Mesothelial cell of epicardium (in vitro differentiated cells): Measurements from ENCODE around the gene FLOT2. TPM values are rescaled to one million over a fixed set of nuclear protein-coding genes. Genes with fewer than 3 reads are reported as not detected.
A peak's percentile ranks its signal among the peaks of the same experiment; 100 is the strongest.

Experiments used
- DNase-seq, 2 experiments: peaks; one replicate each; pipeline ENCODE4 v3.0.0; 2021; ENCODE audit warnings: low spot score in 2 of 2; ENCODE audit not compliant: unreplicated experiment in 2 of 2
- H3K27ac Mint-ChIP-seq: 2 replicates; pipeline ENCODE4 v1.8.0; 2021; ENCODE audit warnings: mixed read lengths
- H3K27me3 Mint-ChIP-seq: 2 replicates; pipeline ENCODE4 v1.8.0; 2021; ENCODE audit warnings: low read depth, mixed read lengths
- H3K36me3 Mint-ChIP-seq: 2 replicates; pipeline ENCODE4 v1.8.0; 2021; ENCODE audit warnings: mixed read lengths
- H3K4me1 Mint-ChIP-seq: 2 replicates; pipeline ENCODE4 v1.8.0; 2021; ENCODE audit warnings: mixed read lengths
- H3K4me3 Mint-ChIP-seq: 2 replicates; pipeline ENCODE4 v1.8.0; 2021; ENCODE audit warnings: mild to moderate bottlenecking, moderate library complexity, mixed read lengths
- H3K9me3 Mint-ChIP-seq: 2 replicates; pipeline ENCODE4 v1.8.0; 2021; ENCODE audit warnings: mixed read lengths
- total RNA-seq: library from RNA; stranded (reverse); gene quantifications from 3 replicates; pipeline ENCODE4 v1.2.1, GENCODE V29; 2021
- TF ChIP-seq, protein P1 (sequence below): fragments of 200-600 bp; sonication (generic); IDR thresholded peaks from one replicate; pipeline ENCODE4 v1.5.0; 2021; ENCODE audit warnings: antibody characterized with exemption; ENCODE audit not compliant: unreplicated experiment

Gene FLOT2
- total RNA-seq, 1 donor from 2014 or later = 85.4 TPM

DNA sequence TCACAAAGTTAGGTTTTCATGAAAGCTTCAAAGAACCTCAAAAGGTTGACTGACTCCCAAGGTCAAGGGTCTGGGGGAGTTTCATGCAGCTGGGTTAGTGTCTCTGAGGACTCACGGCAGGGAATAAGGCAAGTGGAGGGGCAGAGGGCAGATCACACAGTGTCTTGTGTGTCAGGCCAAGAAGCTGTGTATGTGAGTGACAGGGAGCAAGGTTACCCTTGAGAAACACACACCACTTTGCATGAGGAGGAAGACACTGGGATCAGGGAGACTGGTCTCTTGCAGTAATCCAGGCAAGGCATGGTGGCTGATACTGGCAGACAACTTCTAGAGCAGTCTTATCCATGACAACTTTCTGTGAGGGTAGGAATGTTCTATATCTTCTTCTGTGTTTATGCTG, 6.3 kb downstream of the FLOT2 start:
- Mint-ChIP-seq H3K27me3 (no peaks in the 10 kb centered on the region), H3K4me3 (no peak overlapping the region), H3K9me3 (no peaks in the 10 kb centered on the region), H3K27ac (peak overlapping the region; percentile 79), H3K4me1 (peaks cover 7% of the 10 kb centered on the region), H3K36me3 (peaks cover 3% of the 10 kb centered on the region)
- no peak for DNase-seq
- TF ChIP-seq, protein P1, sequence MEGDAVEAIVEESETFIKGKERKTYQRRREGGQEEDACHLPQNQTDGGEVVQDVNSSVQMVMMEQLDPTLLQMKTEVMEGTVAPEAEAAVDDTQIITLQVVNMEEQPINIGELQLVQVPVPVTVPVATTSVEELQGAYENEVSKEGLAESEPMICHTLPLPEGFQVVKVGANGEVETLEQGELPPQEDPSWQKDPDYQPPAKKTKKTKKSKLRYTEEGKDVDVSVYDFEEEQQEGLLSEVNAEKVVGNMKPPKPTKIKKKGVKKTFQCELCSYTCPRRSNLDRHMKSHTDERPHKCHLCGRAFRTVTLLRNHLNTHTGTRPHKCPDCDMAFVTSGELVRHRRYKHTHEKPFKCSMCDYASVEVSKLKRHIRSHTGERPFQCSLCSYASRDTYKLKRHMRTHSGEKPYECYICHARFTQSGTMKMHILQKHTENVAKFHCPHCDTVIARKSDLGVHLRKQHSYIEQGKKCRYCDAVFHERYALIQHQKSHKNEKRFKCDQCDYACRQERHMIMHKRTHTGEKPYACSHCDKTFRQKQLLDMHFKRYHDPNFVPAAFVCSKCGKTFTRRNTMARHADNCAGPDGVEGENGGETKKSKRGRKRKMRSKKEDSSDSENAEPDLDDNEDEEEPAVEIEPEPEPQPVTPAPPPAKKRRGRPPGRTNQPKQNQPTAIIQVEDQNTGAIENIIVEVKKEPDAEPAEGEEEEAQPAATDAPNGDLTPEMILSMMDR = no peak

DNA sequence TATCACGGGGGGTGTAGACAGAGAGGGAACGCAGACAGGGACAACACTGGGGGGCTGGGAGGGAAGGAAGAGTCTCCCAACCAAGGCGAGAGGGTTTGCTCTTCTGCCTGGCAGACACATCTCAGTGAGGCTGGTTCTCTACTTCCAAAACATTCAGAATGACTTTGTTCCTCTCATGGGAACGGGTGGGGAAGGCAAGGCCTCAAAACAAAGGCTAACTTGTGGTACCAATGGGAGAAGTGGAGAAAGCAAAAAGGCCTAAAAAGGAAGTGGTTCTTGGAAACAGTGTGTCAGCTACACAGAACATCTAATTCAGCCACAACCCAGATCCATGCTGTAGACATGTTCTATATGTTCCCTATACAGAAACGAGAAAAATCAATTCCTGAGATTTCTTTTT, 7.5 kb downstream of the FLOT2 start:
- H3K36me3 Mint-ChIP-seq = peaks cover 6% of the 10 kb centered on the region
- H3K9me3 Mint-ChIP-seq = no peaks in the 10 kb centered on the region
- TF ChIP-seq, protein P1 = no peak
- H3K4me3 Mint-ChIP-seq = no peak overlapping the region
- no peak for DNase-seq
- H3K27ac Mint-ChIP-seq = no peak overlapping the region
- H3K27me3 Mint-ChIP-seq = no peaks in the 10 kb centered on the region
- no peaks in the 10 kb centered on the region for H3K4me1 Mint-ChIP-seq

DNA sequence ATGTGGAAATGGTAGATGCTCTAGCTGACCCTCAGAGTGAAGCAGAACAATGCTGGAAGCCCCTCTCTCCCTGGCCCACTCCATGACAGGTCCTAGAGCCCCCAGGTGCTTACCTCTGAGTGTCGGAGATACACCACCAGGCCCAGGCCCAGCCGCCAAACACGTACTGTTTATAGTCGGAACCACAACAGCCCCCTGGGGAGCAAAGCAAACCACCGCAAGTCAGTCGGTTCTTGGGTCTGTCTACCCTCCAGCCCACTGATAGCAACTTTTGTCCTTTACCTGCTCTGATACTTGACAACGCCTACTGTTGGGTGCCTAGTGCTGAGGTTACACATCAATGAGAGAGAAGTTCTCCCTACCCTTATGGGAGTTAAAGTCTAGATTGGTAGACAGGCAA, 8.7 kb downstream of the FLOT2 start:
- H3K4me1 Mint-ChIP-seq = no peaks in the 10 kb centered on the region
- H3K27me3 Mint-ChIP-seq = no peaks in the 10 kb centered on the region
- no peak overlapping the region for H3K4me3 Mint-ChIP-seq
- no peak for DNase-seq
- peaks cover 7% of the 10 kb centered on the region for H3K36me3 Mint-ChIP-seq
- no peaks in the 10 kb centered on the region for H3K9me3 Mint-ChIP-seq
- TF ChIP-seq, protein P1 = no peak
- no peak overlapping the region for H3K27ac Mint-ChIP-seq

DNA sequence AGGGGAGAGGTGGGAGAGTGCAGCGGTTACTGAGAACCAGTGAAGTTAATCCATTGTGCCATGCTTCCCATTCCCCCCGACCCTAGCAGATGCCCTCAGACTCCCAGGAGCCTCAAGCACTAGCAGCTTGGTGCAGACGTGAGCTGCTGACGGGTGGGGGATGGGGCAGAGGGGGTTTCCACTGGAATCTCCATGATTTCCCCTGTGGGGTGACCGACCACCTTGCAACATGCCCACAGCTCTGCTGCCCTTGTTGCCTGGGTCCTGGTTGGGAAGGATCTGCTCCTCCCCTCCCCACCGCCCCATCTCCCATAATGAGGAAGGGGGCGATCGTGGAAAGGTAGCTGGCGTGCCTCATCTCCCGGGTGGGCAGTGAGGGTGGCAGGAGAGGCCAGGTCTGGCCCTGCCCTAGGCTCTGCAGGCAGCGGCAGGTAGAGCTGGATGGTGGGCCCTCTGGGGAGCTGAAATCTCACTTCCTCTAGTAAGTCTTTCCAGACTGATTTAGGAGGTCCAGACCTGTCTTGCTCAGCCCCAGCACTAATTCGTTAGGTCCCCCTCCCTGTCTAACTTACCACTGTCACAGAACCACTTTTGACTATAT, 9.6 kb downstream of the FLOT2 start:
- TF ChIP-seq, protein P1 = no peak
- H3K36me3 Mint-ChIP-seq = peaks cover 4% of the 10 kb centered on the region
- DNase-seq = no peak
- no peaks in the 10 kb centered on the region for H3K9me3 Mint-ChIP-seq
- H3K4me3 Mint-ChIP-seq = no peak overlapping the region
- no peaks in the 10 kb centered on the region for H3K4me1 Mint-ChIP-seq
- H3K27me3 Mint-ChIP-seq = no peaks in the 10 kb centered on the region
- H3K27ac Mint-ChIP-seq = no peak overlapping the region

DNA sequence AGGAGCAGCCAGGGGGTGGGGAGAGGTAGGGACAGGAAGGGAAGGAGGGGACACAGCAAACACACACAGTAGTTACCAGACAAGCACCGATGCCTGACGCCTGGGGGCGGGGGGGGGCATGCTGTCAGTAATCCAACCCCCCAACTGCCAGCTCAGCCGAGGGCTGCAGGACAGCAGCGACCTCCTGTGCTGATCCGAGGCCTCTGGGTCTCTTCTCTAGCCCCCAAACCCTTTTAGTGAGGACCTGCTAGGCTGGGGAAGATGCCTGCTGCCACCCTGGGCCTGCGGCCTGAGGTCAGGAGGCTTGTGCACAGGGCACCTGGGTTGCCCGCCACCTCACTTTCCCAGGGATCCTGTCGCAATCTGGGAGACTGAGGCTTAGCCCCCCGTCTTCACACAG, 11.6 kb downstream of the FLOT2 start:
- no peaks in the 10 kb centered on the region for H3K9me3 Mint-ChIP-seq
- H3K4me3 Mint-ChIP-seq = no peak overlapping the region
- no peaks in the 10 kb centered on the region for H3K4me1 Mint-ChIP-seq
- H3K27ac Mint-ChIP-seq = no peak overlapping the region
- no peaks in the 10 kb centered on the region for H3K27me3 Mint-ChIP-seq
- DNase-seq = no peak
- H3K36me3 Mint-ChIP-seq = peaks cover 9% of the 10 kb centered on the region
- TF ChIP-seq, protein P1 = no peak

DNA sequence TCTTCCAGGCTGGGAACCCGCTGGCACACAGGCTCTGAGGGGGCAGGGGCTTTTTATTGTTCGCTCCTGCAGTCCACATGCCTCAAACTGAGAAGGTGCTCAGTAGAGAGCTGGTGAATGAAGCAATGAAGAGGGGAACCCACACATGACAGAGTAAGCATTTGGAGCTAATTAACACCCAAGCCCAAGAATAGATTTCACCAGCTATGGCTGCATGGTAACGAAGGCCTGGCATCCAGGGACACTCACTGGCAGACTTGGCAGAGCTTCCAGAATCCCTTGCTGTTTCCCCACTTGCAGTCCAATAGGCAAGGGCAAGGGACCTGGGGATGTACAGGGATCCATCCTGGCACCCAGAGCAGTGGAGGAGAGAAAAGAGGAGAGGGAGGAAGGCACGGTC, 12.2 kb downstream of the FLOT2 start:
- no peak overlapping the region for H3K27ac Mint-ChIP-seq
- TF ChIP-seq, protein P1 = no peak
- no peaks in the 10 kb centered on the region for H3K4me1 Mint-ChIP-seq
- no peak for DNase-seq
- no peaks in the 10 kb centered on the region for H3K27me3 Mint-ChIP-seq
- no peaks in the 10 kb centered on the region for H3K9me3 Mint-ChIP-seq
- H3K36me3 Mint-ChIP-seq = peaks cover 11% of the 10 kb centered on the region
- no peak overlapping the region for H3K4me3 Mint-ChIP-seq
